IMR-90 (cell line): ENCODE measurements around the gene POLR2J. TPM values are rescaled to one million over a fixed set of nuclear protein-coding genes. Genes with fewer than 3 reads are reported as not detected.

Source experiments
- ATAC-seq: fragments of 200-7000 bp; cut with Tn5 transposase; 2 replicates; pipeline ENCODE4 v1.9.1; 2020; ENCODE audit warnings: low read depth, mild to moderate bottlenecking, moderate library complexity
- BruUV-seq: library from RNA; stranded (reverse); fragments of 400-500 nt; replicated peaks from 2 replicates; lab custom pipeline; 2021; lab: Mats Ljungman, UMichigan
- CTCF ChIA-PET: fragments of 300-600 bp; formaldehyde crosslinking; extraction: SDS; loops from one replicate; lab custom pipeline; 2021; ENCODE audit warnings: antibody characterized with exemption; lab: Yijun Ruan, JAX
- POLR2A ChIA-PET: fragments of 300-600 bp; sonication (Branson Sonifier 250); formaldehyde crosslinking; loops from one replicate; lab custom pipeline; 2022; ENCODE audit warnings: antibody characterized with exemption; ENCODE audit not compliant: unreplicated experiment; lab: Charles Lee
- DNase-seq: peaks from one replicate; pipeline ENCODE4 v3.0.0; 2013
- H2AFZ ChIP-seq: replicated peaks from 2 replicates; pipeline ENCODE3; 2013; ENCODE audit warnings: low read length, mild to moderate bottlenecking; ENCODE audit not compliant: poor library complexity
- H2AK5ac ChIP-seq: 2 replicates; pipeline ENCODE4 v1.6.1; 2013; ENCODE audit warnings: low read depth, low read length, inconsistent platforms
- H2AK9ac ChIP-seq: replicated peaks from 2 replicates; pipeline ENCODE3; 2013; ENCODE audit warnings: mild to moderate bottlenecking, low read depth, low read length, moderate library complexity; ENCODE audit not compliant: poor library complexity
- H2BK120ac ChIP-seq: 2 replicates; pipeline ENCODE4 v1.6.1; 2013; ENCODE audit warnings: low read depth, low read length, inconsistent platforms
- H2BK15ac ChIP-seq: 3 replicates; pipeline ENCODE4 v1.6.1; 2013; ENCODE audit warnings: low read depth, low read length, inconsistent platforms
- H2BK20ac ChIP-seq: 2 replicates; pipeline ENCODE4 v1.6.1; 2013; ENCODE audit warnings: low read depth, mild to moderate bottlenecking, inconsistent platforms, low read length, moderate library complexity
- H2BK5ac ChIP-seq: 2 replicates; pipeline ENCODE4 v1.6.1; 2013; ENCODE audit warnings: mild to moderate bottlenecking, low read depth, low read length, inconsistent platforms; ENCODE audit not compliant: poor library complexity, severe bottlenecking
- H3K14ac ChIP-seq: replicated peaks from 2 replicates; pipeline ENCODE4 v1.6.1; 2013; ENCODE audit warnings: low read depth, low read length, inconsistent platforms
- H3K18ac ChIP-seq: 2 replicates; pipeline ENCODE4 v1.6.1; 2013; ENCODE audit warnings: low read depth, low read length, control low read depth
- H3K23ac ChIP-seq: 2 replicates; pipeline ENCODE4 v1.6.1; 2013; ENCODE audit warnings: low read depth, low read length, inconsistent platforms
- H3K27ac ChIP-seq: 2 replicates; pipeline ENCODE4 v1.5.1; 2013; ENCODE audit warnings: mild to moderate bottlenecking, control low read depth, low read length; ENCODE audit not compliant: insufficient read depth
- H3K27me3 ChIP-seq: 2 replicates; pipeline ENCODE4 v1.6.1; 2013; ENCODE audit warnings: low read length; ENCODE audit not compliant: control insufficient read depth, insufficient read depth
- H3K36me3 ChIP-seq: 2 replicates; pipeline ENCODE4 v1.6.1; 2013; ENCODE audit warnings: low read length, mixed read lengths; ENCODE audit not compliant: control insufficient read depth, insufficient read depth
- H3K4ac ChIP-seq: 2 replicates; pipeline ENCODE4 v1.6.1; 2013; ENCODE audit warnings: low read depth, low read length, inconsistent platforms
- H3K4me1 ChIP-seq: 2 replicates; pipeline ENCODE4 v1.6.1; 2013; ENCODE audit warnings: low read length, mixed read lengths; ENCODE audit not compliant: control insufficient read depth, insufficient read depth
- H3K4me2 ChIP-seq: 2 replicates; pipeline ENCODE4 v1.6.1; 2013; ENCODE audit warnings: low read depth, mild to moderate bottlenecking, control low read depth, low read length, moderate library complexity
- H3K4me3 ChIP-seq: 2 replicates; pipeline ENCODE4 v1.5.1; 2013; ENCODE audit warnings: low read depth, mild to moderate bottlenecking, control low read depth, low read length, moderate library complexity; ENCODE audit not compliant: insufficient read depth
- H3K56ac ChIP-seq: 2 replicates; pipeline ENCODE4 v1.6.1; 2013; ENCODE audit warnings: low read length, inconsistent platforms; ENCODE audit not compliant: insufficient read depth; ENCODE audit errors: extremely low read depth
- H3K79me1 ChIP-seq, 2 experiments: 2 replicates each; pipeline ENCODE4 v1.6.1; 2013; ENCODE audit warnings: low read length in 2 of 2, inconsistent platforms in 1 of 2, low read depth in 1 of 2
- H3K9ac ChIP-seq: 2 replicates; pipeline ENCODE4 v1.6.1; 2013; ENCODE audit warnings: low read depth, low read length, control low read depth
- H3K9me1 ChIP-seq: 2 replicates; pipeline ENCODE4 v1.6.1; 2013; ENCODE audit warnings: low read length, inconsistent platforms; ENCODE audit not compliant: insufficient read depth
- H3K9me3 ChIP-seq: 2 replicates; pipeline ENCODE4 v1.6.1; 2013; ENCODE audit warnings: low read length; ENCODE audit not compliant: control insufficient read depth, insufficient read depth
- H4K20me1 ChIP-seq: 2 replicates; pipeline ENCODE4 v1.6.1; 2013; ENCODE audit warnings: low read length, inconsistent platforms; ENCODE audit not compliant: insufficient read depth
- H4K5ac ChIP-seq: 2 replicates; pipeline ENCODE4 v1.6.1; 2013; ENCODE audit warnings: mild to moderate bottlenecking, low read depth, low read length, control low read depth
- H4K8ac ChIP-seq, 2 experiments: 2 replicates each; pipeline ENCODE4 v1.6.1; 2013; ENCODE audit warnings: low read depth in 2 of 2, low read length in 2 of 2, control low read depth in 1 of 2, inconsistent platforms in 1 of 2
- H4K91ac ChIP-seq: 2 replicates; pipeline ENCODE4 v1.6.1; 2013; ENCODE audit warnings: low read depth, low read length, inconsistent platforms; ENCODE audit not compliant: insufficient read depth
- CHD1 ChIP-seq: IDR thresholded peaks from 2 replicates; pipeline ENCODE4 v1.6.1; 2012; ENCODE audit warnings: low read depth, low read length, improper control_type of control experiment
- MAZ ChIP-seq: IDR thresholded peaks from 2 replicates; pipeline ENCODE4 v1.6.1; 2012; ENCODE audit warnings: low read depth, mild to moderate bottlenecking, low read length, improper control_type of control experiment, moderate library complexity, borderline replicate concordance
- NFE2L2 ChIP-seq: fragments of 150-350 bp; IDR thresholded peaks from 2 replicates; pipeline ENCODE4 v1.6.1; 2016; ENCODE audit warnings: low read depth, mild to moderate bottlenecking, low read length
- RAD21 ChIP-seq: IDR thresholded peaks from 2 replicates; pipeline ENCODE4 v1.6.1; 2012; ENCODE audit warnings: low read length, improper control_type of control experiment
- RCOR1 ChIP-seq: IDR thresholded peaks from 2 replicates; pipeline ENCODE4 v1.6.1; 2012; ENCODE audit warnings: mild to moderate bottlenecking, low read length, improper control_type of control experiment; ENCODE audit not compliant: insufficient replicate concordance
- RFX5 ChIP-seq: IDR thresholded peaks from 2 replicates; pipeline ENCODE4 v1.8.0; 2012; ENCODE audit warnings: low read depth, mild to moderate bottlenecking, low read length, moderate library complexity
- SMC3 ChIP-seq: fragments of 150-350 bp; IDR thresholded peaks from 2 replicates; pipeline ENCODE4 v1.6.1; 2016; ENCODE audit warnings: low read depth, mild to moderate bottlenecking, antibody characterized with exemption, low read length, moderate library complexity
- WGBS, 2 experiments: methylation state at CpG; one replicate each; pipeline versions ENCODE4 v1.1.5 to v1.1.7; 2013; ENCODE audit warnings: missing lambda C conversion rate in 2 of 2; ENCODE audit not compliant: insufficient read length in 1 of 2; ENCODE audit errors: extremely low coverage in 2 of 2; 5-methylcytosine and 5-hydroxymethylcytosine counted together
- dilution Hi-C: fragments of 300-500 bp; cut with HindIII; formaldehyde crosslinking; loops from one replicate; pipeline ENCODE4 v1.14.3; 2018; ENCODE audit warnings: low sequenced_read_pairs; ENCODE audit not compliant: unreplicated experiment
- in situ Hi-C: fragments of 300-500 bp; cut with MboI; formaldehyde crosslinking; loops from 3 replicates; pipeline ENCODE4 v1.14.3; 2019; ENCODE audit warnings: low sequenced_read_pairs, inconsistent platforms, mixed read lengths
- intact Hi-C: fragments of 100-400 bp; cut with micrococcal nuclease; formaldehyde crosslinking; loops from 2 replicates; pipeline ENCODE4 v1.10.0; 2022
- polyA plus RNA-seq, 3 experiments: library from polyadenylated mRNA; depleted of rRNA; stranded (reverse); fragments of >200 nt; gene quantifications; 2 replicates each; pipeline ENCODE4 v1.2.3, GENCODE V29; 2012; ENCODE audit warnings: low replicate concordance in 1 of 3
- total RNA-seq: library from RNA; depleted of rRNA; stranded (reverse); fragments of >200 nt; gene quantifications from 2 replicates; pipeline ENCODE4 v1.2.3, GENCODE V29; 2012

The POLR2J gene
- total and polyA plus RNA-seq, 2 of the 4 experiments (the other 2 are of a cell fraction) = 20.8 to 92.6 TPM

GRCh38 chr7:102447311-102447710 is 31.4 kb downstream of the POLR2J start:
- no peaks in the 10 kb centered on the region for H3K27me3 ChIP-seq
- ATAC-seq (no peak), DNase-seq (no peak)
- H2BK5ac ChIP-seq = no peak overlapping the region
- H3K79me1 ChIP-seq = peaks cover 0 to 15% of the 10 kb centered on the region in 2 experiments; a peak in 1 of 4 replicates
- no TSS peak for BruUV-seq
- H4K5ac ChIP-seq = no peak overlapping the region
- peaks cover 23% of the 10 kb centered on the region for H3K36me3 ChIP-seq
- TF ChIP-seq MAZ (no peak), SMC3 (no peak), RFX5 (no peak), RCOR1 (no peak), CHD1 (no peak), NFE2L2 (no peak), RAD21 (no peak)
- H2AFZ ChIP-seq = no peak overlapping the region
- H3K9me1 ChIP-seq = no peaks in the 10 kb centered on the region; the same call in 1 of the 2 replicates
- H3K18ac ChIP-seq = no peak overlapping the region
- H3K4me2 ChIP-seq = no peak overlapping the region
- no peak overlapping the region; the same call in 1 of the 2 replicates for H2AK5ac ChIP-seq
- H3K9ac ChIP-seq = no peak overlapping the region
- H2AK9ac ChIP-seq = peak overlapping the region; percentile 82
- 91% methylated on average over 9 of the region's 14 CpGs; no CpG with 5 or more reads in 1 of the 2 experiments for WGBS, 2 experiments
- H3K14ac ChIP-seq = no peak overlapping the region
- no peak overlapping the region for H3K23ac ChIP-seq
- no peak overlapping the region for H2BK120ac ChIP-seq
- dilution Hi-C loops (no loop called here), intact Hi-C loops (no loop called here), in situ Hi-C loops (no loop called here)
- no peak overlapping the region for H3K4me3 ChIP-seq
- H2BK15ac ChIP-seq = no peak overlapping the region
- H2BK20ac ChIP-seq = no peak overlapping the region
- H3K56ac ChIP-seq = no peak overlapping the region
- POLR2A ChIA-PET = no interaction called here
- H3K9me3 ChIP-seq = no peaks in the 10 kb centered on the region
- peaks cover 4% of the 10 kb centered on the region; the same call in 1 of the 2 replicates for H3K4me1 ChIP-seq
- H3K4ac ChIP-seq = no peak overlapping the region
- peaks cover 4% of the 10 kb centered on the region; the same call in 1 of the 2 replicates for H4K20me1 ChIP-seq
- H3K27ac ChIP-seq = no peak overlapping the region
- CTCF ChIA-PET = no interaction called here
- no peak overlapping the region for H4K91ac ChIP-seq
- H4K8ac ChIP-seq = no peak overlapping the region
